Neural cell (in vitro differentiated cells): Measurements from ENCODE around the gene RIPOR2.

Source experiments
- EP300 ChIP-seq: fragments of 450-650 bp; conservative IDR thresholded peaks from 2 replicates; pipeline ENCODE4 v1.6.1; 2014; ENCODE audit warnings: antibody characterized with exemption, mild to moderate bottlenecking, moderate library complexity; ENCODE audit not compliant: poor library complexity, severe bottlenecking
- POLR2AphosphoS5 ChIP-seq: IDR thresholded peaks from 2 replicates; pipeline ENCODE4 v1.6.1; 2012
- RAD21 ChIP-seq: fragments of 450-650 bp; conservative IDR thresholded peaks from 2 replicates; pipeline ENCODE4 v1.6.1; 2014; ENCODE audit warnings: antibody characterized with exemption, mild to moderate bottlenecking, moderate library complexity
- TF ChIP-seq, protein P1 (sequence below): fragments of 450-650 bp; IDR thresholded peaks from 2 replicates; pipeline ENCODE4 v1.5.1; 2014; ENCODE audit warnings: antibody characterized with exemption, mild to moderate bottlenecking, moderate library complexity; ENCODE audit not compliant: poor library complexity, severe bottlenecking

DNA sequence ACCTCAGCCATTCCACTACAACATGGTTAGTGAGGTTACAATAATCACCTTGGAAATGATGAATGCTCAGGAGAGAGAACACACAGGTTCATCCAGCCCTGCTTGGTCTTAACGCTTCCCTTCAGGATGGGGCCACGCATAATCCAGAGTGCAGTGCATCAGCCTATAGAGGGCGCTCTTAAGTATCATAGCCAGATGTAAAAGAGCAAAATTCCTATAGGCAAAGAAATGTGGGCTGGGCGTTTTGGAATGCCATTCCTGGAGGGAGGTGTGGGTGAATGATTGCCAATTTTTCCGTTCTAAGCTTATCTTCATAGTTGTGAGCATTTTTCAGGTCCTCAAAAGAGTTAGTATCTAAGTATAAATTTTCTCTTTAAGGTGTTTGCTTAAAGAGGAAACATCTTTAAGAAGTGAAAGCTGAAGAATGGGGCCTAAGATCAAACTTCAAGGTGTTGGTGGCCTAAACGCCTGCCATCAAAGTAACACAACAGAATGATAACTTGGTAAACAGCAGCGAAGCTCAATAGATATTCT lies 1.8 kb downstream of the RIPOR2 start:
- TF ChIP-seq RAD21 (no peak), EP300 (no peak), POLR2AphosphoS5 (no peak)
- TF ChIP-seq, protein P1, sequence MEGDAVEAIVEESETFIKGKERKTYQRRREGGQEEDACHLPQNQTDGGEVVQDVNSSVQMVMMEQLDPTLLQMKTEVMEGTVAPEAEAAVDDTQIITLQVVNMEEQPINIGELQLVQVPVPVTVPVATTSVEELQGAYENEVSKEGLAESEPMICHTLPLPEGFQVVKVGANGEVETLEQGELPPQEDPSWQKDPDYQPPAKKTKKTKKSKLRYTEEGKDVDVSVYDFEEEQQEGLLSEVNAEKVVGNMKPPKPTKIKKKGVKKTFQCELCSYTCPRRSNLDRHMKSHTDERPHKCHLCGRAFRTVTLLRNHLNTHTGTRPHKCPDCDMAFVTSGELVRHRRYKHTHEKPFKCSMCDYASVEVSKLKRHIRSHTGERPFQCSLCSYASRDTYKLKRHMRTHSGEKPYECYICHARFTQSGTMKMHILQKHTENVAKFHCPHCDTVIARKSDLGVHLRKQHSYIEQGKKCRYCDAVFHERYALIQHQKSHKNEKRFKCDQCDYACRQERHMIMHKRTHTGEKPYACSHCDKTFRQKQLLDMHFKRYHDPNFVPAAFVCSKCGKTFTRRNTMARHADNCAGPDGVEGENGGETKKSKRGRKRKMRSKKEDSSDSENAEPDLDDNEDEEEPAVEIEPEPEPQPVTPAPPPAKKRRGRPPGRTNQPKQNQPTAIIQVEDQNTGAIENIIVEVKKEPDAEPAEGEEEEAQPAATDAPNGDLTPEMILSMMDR = peak; percentile 34
